T-helper 17 cell (primary cell): ENCODE results near the gene ETV3L. TPM values are rescaled to one million over a fixed set of nuclear protein-coding genes. Genes with fewer than 3 reads are reported as not detected.

ENCODE experiments used
- total RNA-seq, 4 donors: library from RNA in 2 of 4; stranded (reverse) in 2 of 4; gene quantifications; one replicate each; pipeline ENCODE4 v1.2.3 and lab custom pipeline; 2022 to 2026

The ETV3L gene
- total RNA-seq, 2 donors from 2014 or later, result 0.15 TPM; not detected in 1

Other genes starting within 250 kb of the ETV3L start
- not detected for gene INSRR, start 240.7 kb downstream of the ETV3L start, total RNA-seq
- gene NTRK1, start 238.9 kb downstream of the ETV3L start, total RNA-seq, result under 1 TPM; 0.34 to 0.67 TPM
- 10 to 100 TPM in 1 of 2 donors, under 1 TPM in 1; 0.42 to 17.7 TPM for gene PEAR1, start 206.1 kb downstream of the ETV3L start, total RNA-seq
- gene LRRC71, start 179.2 kb downstream of the ETV3L start, total RNA-seq, result not detected
- 10 to 100 TPM; 16.5 to 28.0 TPM for gene ARHGEF11, start 54.1 kb downstream of the ETV3L start, total RNA-seq
- 10 to 100 TPM; 74.0 to 78.2 TPM for gene ETV3, start 38.6 kb upstream of the ETV3L start, total RNA-seq